Small intestine (tissue), 7 donors: Measurements from ENCODE around the gene TSHZ2. TPM values are rescaled to one million over a fixed set of nuclear protein-coding genes. Genes with fewer than 3 reads are reported as not detected.

Experiments used
- DNase-seq, 2 donors: peaks; one replicate each; pipeline versions ENCODE4 v3.0.0 to v3.0.0-alpha.2; 2013
- FAIRE-seq: peaks from 2 replicates; lab custom pipeline; 2012; peaks lifted over from hg19 to GRCh38; lab: Jason Lieb, UNC
- H3K27ac ChIP-seq, 3 donors: one replicate each; pipeline ENCODE4 v1.5.1; 2013; ENCODE audit warnings: low read length in 2 of 3, mild to moderate bottlenecking in 2 of 3, control low read depth in 1 of 3, inconsistent platforms in 1 of 3, low read depth in 1 of 3, moderate library complexity in 1 of 3
- H3K27me3 ChIP-seq, 3 donors: one replicate each; pipeline ENCODE4 v1.6.1; 2013; ENCODE audit warnings: low read length in 3 of 3, inconsistent platforms in 1 of 3; ENCODE audit not compliant: control insufficient read depth in 3 of 3, insufficient read depth in 3 of 3
- H3K36me3 ChIP-seq, 3 donors: one replicate each; pipeline ENCODE4 v1.6.1; 2013; ENCODE audit warnings: low read length in 3 of 3, inconsistent platforms in 1 of 3, low read depth in 1 of 3, mild to moderate bottlenecking in 1 of 3, moderate library complexity in 1 of 3; ENCODE audit not compliant: control insufficient read depth in 3 of 3, insufficient read depth in 2 of 3
- H3K4me1 ChIP-seq, 3 donors: one replicate each; pipeline ENCODE4 v1.6.1; 2013; ENCODE audit warnings: low read length in 2 of 3, inconsistent platforms in 1 of 3, low read depth in 1 of 3, mild to moderate bottlenecking in 1 of 3, moderate library complexity in 1 of 3; ENCODE audit not compliant: control insufficient read depth in 3 of 3, insufficient read depth in 2 of 3
- H3K4me3 ChIP-seq, 3 donors: one replicate each; pipeline ENCODE4 v1.5.1; 2013; ENCODE audit warnings: low read length in 3 of 3, control low read depth in 1 of 3, inconsistent platforms in 1 of 3, low read depth in 1 of 3, mild to moderate bottlenecking in 1 of 3, moderate library complexity in 1 of 3
- H3K9me3 ChIP-seq, 2 donors: one replicate each; pipeline ENCODE4 v1.6.1; 2013; ENCODE audit warnings: low read depth in 1 of 2, low read length in 1 of 2; ENCODE audit not compliant: control insufficient read depth in 2 of 2, insufficient read depth in 1 of 2
- WGBS, 3 donors: extraction: QIAGEN DNeasy Blood & Tissue Kit; methylation state at CpG; one replicate each; pipeline ENCODE4 v1.1.7; 2013; 5-methylcytosine and 5-hydroxymethylcytosine counted together
- polyA plus RNA-seq, 4 donors: library from polyadenylated mRNA; stranded (reverse) in 3 of 4; unstranded in 1 of 4; fragments of 200-250 nt in 3 of 4; fragments of 120-200 nt in 1 of 4; gene quantifications; one replicate each; pipeline versions ENCODE4 v1.2.1 to v1.2.3, GENCODE V29; 2013
- donor health status: healthy with polysubstance abuse.
- donor health status: control.
- donor health status: control.
- donor health status: Bipolar disorder and iron deficiency.
- donor health status: healthy.

The TSHZ2 gene
- polyA plus RNA-seq, 4 donors: 0.67 to 4.4 (median 2.1) TPM

- peaks cover 0 to 2% (median 0%) of the 10 kb centered on the region in 3 donors for H3K27me3 ChIP-seq
- no peak overlapping the region for H3K27ac ChIP-seq
- 66 to 77% (median 70%) methylated on average over 1 of the region's 1 CpG for WGBS, 3 donors
- no peak for DNase-seq
- no peaks in the 10 kb centered on the region for H3K9me3 ChIP-seq
- H3K36me3 ChIP-seq: no peaks in the 10 kb centered on the region
- H3K4me3 ChIP-seq: no peak overlapping the region
- FAIRE-seq: no peak
- no peaks in the 10 kb centered on the region for H3K4me1 ChIP-seq
Measured at GRCh38 chr20:53439046-53439445, 466.9 kb downstream of the TSHZ2 start.

- no peaks in the 10 kb centered on the region for H3K9me3 ChIP-seq
- H3K36me3 ChIP-seq: no peaks in the 10 kb centered on the region
- FAIRE-seq (no peak), DNase-seq (no peak)
- 73 to 75% (median 75%) methylated on average over 2 of the region's 2 CpGs for WGBS, 3 donors
- no peak overlapping the region for H3K27ac ChIP-seq
- H3K4me1 ChIP-seq: no peaks in the 10 kb centered on the region
- peaks cover 0 to 2% (median 0%) of the 10 kb centered on the region in 3 donors for H3K27me3 ChIP-seq
- H3K4me3 ChIP-seq: no peak overlapping the region
Measured at GRCh38 chr20:53439616-53440015, 467.5 kb downstream of the TSHZ2 start.

- FAIRE-seq (no peak), DNase-seq (no peak)
- peaks cover 0 to 4% (median 2%) of the 10 kb centered on the region in 3 donors for H3K4me1 ChIP-seq
- peaks cover 0 to 4% of the 10 kb centered on the region in 2 donors for H3K9me3 ChIP-seq
- peak overlapping the region in 1 of 3 donors; percentile 65 for H3K27ac ChIP-seq
- WGBS, 3 donors: 49 to 63% (median 62%) methylated on average over 9 of the region's 9 CpGs
- H3K4me3 ChIP-seq: no peak overlapping the region
- H3K27me3 ChIP-seq: peaks cover 0 to 2% (median 0%) of the 10 kb centered on the region in 3 donors
- H3K36me3 ChIP-seq: no peaks in the 10 kb centered on the region
Measured at GRCh38 chr20:53444401-53445149, 472.4 kb downstream of the TSHZ2 start.

- H3K27me3 ChIP-seq: peaks cover 0 to 2% (median 0%) of the 10 kb centered on the region in 3 donors
- H3K9me3 ChIP-seq: peaks cover 0 to 6% of the 10 kb centered on the region in 2 donors
- DNase-seq (no peak), FAIRE-seq (no peak)
- no peak overlapping the region for H3K4me3 ChIP-seq
- no peak overlapping the region for H3K27ac ChIP-seq
- 52 to 75% (median 75%) methylated on average over 6 of the region's 6 CpGs for WGBS, 3 donors
- peaks cover 0 to 4% (median 2%) of the 10 kb centered on the region in 3 donors for H3K4me1 ChIP-seq
- H3K36me3 ChIP-seq: no peaks in the 10 kb centered on the region
Measured at GRCh38 chr20:53445321-53445731, 473.2 kb downstream of the TSHZ2 start.

GRCh38 chr20:53445932-53446331 lies 473.8 kb downstream of the TSHZ2 start:
- no peaks in the 10 kb centered on the region for H3K36me3 ChIP-seq
- H3K9me3 ChIP-seq: peaks cover 0 to 6% of the 10 kb centered on the region in 2 donors
- no peak for DNase-seq
- no peak overlapping the region for H3K4me3 ChIP-seq
- no peak overlapping the region for H3K27ac ChIP-seq
- WGBS, 3 donors: 80 to 91% (median 84%) methylated on average over 7 of the region's 7 CpGs
- peaks cover 0 to 4% (median 2%) of the 10 kb centered on the region in 3 donors for H3K4me1 ChIP-seq
- no peak for FAIRE-seq
- no peaks in the 10 kb centered on the region for H3K27me3 ChIP-seq

GRCh38 chr20:53447316-53447715 lies 475.2 kb downstream of the TSHZ2 start:
- H3K27ac ChIP-seq: no peak overlapping the region
- WGBS, 3 donors: 67 to 81% (median 70%) methylated on average over 3 of the region's 3 CpGs
- no peaks in the 10 kb centered on the region for H3K27me3 ChIP-seq
- DNase-seq (no peak), FAIRE-seq (no peak)
- H3K36me3 ChIP-seq: no peaks in the 10 kb centered on the region
- H3K9me3 ChIP-seq: peaks cover 0 to 6% of the 10 kb centered on the region in 2 donors
- peaks cover 0 to 4% (median 2%) of the 10 kb centered on the region in 3 donors for H3K4me1 ChIP-seq
- H3K4me3 ChIP-seq: no peak overlapping the region

- peaks cover 0 to 4% (median 2%) of the 10 kb centered on the region in 3 donors for H3K4me1 ChIP-seq
- no peak overlapping the region for H3K27ac ChIP-seq
- FAIRE-seq (no peak), DNase-seq (no peak)
- no peaks in the 10 kb centered on the region for H3K27me3 ChIP-seq
- no peaks in the 10 kb centered on the region for H3K36me3 ChIP-seq
- no peak overlapping the region for H3K4me3 ChIP-seq
- 60 to 74% (median 73%) methylated on average over 1 of the region's 1 CpG for WGBS, 3 donors
- peaks cover 0 to 6% of the 10 kb centered on the region in 2 donors for H3K9me3 ChIP-seq
Measured at GRCh38 chr20:53448426-53448825, 476.3 kb downstream of the TSHZ2 start.

GRCh38 chr20:53448875-53449274 lies 476.7 kb downstream of the TSHZ2 start:
- Histone ChIP-seq H3K27ac (no peak overlapping the region), H3K4me3 (no peak overlapping the region), H3K9me3 (peaks cover 0 to 6% of the 10 kb centered on the region in 2 donors), H3K36me3 (no peaks in the 10 kb centered on the region), H3K4me1 (peaks cover 0 to 4% (median 2%) of the 10 kb centered on the region in 3 donors), H3K27me3 (no peaks in the 10 kb centered on the region)
- DNase-seq (no peak), FAIRE-seq (no peak)
